ENCODE measurements around the gene HS3ST3A1.

HS3ST3A1 gene

DNA sequence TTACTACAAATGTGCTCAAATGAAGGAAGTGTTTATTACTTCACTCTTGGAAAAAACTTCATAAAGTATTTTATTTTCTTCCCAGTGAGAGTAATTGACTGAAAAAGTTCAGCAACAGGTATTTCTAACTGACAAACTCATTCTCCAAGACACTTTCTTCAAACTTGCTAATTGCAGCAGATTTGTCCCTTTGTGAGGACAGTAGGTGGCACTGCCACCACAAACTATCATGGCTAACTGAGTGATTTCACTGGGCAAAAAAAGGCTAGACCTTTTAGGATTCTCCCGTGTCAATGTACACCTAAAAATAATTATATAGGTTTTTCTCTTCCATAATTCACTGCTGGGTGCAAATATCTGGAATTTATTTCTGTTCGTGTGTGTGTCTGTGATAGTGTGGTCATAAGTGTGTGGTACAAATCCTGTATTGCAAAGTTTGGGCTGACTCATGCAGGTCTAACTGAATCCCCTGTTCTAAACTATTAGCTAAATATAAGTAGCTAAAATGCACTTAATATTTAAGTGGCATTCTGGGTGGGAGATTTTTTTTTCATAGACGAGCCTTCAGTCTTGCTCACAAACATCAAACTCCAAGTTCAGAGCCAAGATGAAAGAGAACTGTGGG, 3.9 kb downstream of the HS3ST3A1 start:
- H2AFZ ChIP-seq, result no peak overlapping the region
- H3K36me3 ChIP-seq (ENCODE audit: control insufficient read depth, insufficient read depth, low read length), result no peaks in the 10 kb centered on the region
- H3K27me3 ChIP-seq (ENCODE audit: control insufficient read depth, insufficient read depth, low read length), result peaks cover 10% of the 10 kb centered on the region
- H3K4me3 ChIP-seq (ENCODE audit: low read depth, low read length), result no peak overlapping the region
- no peaks in the 10 kb centered on the region for H3K79me2 ChIP-seq
- no peak overlapping the region for H3K4me2 ChIP-seq (ENCODE audit: low read length)
- no peaks in the 10 kb centered on the region for H3K9me3 ChIP-seq (ENCODE audit: control insufficient read depth, low read length)
- TF ChIP-seq, protein P1, sequence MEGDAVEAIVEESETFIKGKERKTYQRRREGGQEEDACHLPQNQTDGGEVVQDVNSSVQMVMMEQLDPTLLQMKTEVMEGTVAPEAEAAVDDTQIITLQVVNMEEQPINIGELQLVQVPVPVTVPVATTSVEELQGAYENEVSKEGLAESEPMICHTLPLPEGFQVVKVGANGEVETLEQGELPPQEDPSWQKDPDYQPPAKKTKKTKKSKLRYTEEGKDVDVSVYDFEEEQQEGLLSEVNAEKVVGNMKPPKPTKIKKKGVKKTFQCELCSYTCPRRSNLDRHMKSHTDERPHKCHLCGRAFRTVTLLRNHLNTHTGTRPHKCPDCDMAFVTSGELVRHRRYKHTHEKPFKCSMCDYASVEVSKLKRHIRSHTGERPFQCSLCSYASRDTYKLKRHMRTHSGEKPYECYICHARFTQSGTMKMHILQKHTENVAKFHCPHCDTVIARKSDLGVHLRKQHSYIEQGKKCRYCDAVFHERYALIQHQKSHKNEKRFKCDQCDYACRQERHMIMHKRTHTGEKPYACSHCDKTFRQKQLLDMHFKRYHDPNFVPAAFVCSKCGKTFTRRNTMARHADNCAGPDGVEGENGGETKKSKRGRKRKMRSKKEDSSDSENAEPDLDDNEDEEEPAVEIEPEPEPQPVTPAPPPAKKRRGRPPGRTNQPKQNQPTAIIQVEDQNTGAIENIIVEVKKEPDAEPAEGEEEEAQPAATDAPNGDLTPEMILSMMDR (IDR thresholded peaks at IDR 0.05), result peak; percentile 59
- no peak overlapping the region for H3K9ac ChIP-seq
- H3K27ac ChIP-seq, result no peak overlapping the region
- no peaks in the 10 kb centered on the region for H3K4me1 ChIP-seq

DNA sequence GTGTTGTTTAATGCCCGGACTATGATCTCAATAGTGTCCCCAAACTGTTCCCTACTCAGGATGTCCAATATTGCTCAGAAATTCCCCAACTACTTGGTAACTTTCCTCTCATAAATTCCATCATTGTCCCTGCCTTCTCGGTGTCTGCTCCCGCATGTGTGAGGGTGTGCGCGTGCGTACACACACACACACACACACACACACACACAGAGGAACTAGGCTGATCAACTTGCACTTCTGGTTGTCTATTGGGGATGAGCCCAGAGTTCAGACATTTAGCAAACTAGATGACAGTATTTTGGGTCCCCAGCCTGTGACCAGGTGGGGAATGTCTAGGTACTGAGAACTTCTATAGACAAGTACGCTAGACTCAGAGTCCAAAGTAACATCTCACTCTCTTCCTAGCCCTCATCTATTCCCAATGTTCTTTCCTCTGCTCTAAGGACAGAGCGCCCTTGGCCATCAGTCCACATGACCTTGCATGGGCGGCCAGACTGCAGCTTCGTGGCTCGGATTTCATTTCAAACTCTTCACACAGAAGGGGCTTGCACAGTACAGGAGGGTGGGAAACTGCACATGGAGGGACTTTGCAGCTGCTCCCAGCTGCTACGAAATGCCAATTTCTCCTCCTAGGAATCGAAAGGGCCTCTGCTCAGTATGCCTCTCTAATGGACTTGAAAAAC, 5.3 kb downstream of the HS3ST3A1 start:
- Histone ChIP-seq H3K4me3 (ENCODE audit: low read depth, low read length) (no peak overlapping the region), H3K4me1 (no peaks in the 10 kb centered on the region), H3K36me3 (ENCODE audit: control insufficient read depth, insufficient read depth, low read length) (no peaks in the 10 kb centered on the region), H2AFZ (no peak overlapping the region), H3K4me2 (ENCODE audit: low read length) (no peak overlapping the region), H3K79me2 (no peaks in the 10 kb centered on the region), H3K27ac (no peak overlapping the region), H3K9ac (no peak overlapping the region), H3K9me3 (ENCODE audit: control insufficient read depth, low read length) (no peaks in the 10 kb centered on the region), H3K27me3 (ENCODE audit: control insufficient read depth, insufficient read depth, low read length) (peaks cover 10% of the 10 kb centered on the region)
- TF ChIP-seq, protein P1 (IDR thresholded peaks at IDR 0.05), result no peak

DNA sequence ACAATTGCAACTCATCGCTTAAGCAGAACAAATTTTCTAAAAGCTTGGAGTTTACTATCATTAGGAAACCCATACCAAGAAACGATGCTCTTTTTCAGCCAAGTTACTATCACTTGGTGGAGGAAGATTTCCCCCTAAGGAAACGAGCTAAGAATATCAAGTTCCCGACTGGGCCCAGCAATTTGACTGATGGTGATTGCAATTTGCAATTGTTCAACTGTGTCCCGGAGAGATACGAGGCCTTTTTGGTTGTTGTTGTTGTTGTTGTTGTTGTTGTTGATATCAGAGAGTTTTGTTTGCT, 6.2 kb downstream of the HS3ST3A1 start:
- Histone ChIP-seq H3K9me3 (ENCODE audit: control insufficient read depth, low read length) (no peaks in the 10 kb centered on the region), H3K9ac (no peak overlapping the region), H3K4me1 (no peaks in the 10 kb centered on the region), H3K79me2 (no peaks in the 10 kb centered on the region), H3K36me3 (ENCODE audit: control insufficient read depth, insufficient read depth, low read length) (no peaks in the 10 kb centered on the region), H2AFZ (no peak overlapping the region), H3K4me3 (ENCODE audit: low read depth, low read length) (no peak overlapping the region), H3K27me3 (ENCODE audit: control insufficient read depth, insufficient read depth, low read length) (peaks cover 6% of the 10 kb centered on the region), H3K4me2 (ENCODE audit: low read length) (no peak overlapping the region), H3K27ac (no peak overlapping the region)
- TF ChIP-seq, protein P1 (IDR thresholded peaks at IDR 0.05), result no peak

DNA sequence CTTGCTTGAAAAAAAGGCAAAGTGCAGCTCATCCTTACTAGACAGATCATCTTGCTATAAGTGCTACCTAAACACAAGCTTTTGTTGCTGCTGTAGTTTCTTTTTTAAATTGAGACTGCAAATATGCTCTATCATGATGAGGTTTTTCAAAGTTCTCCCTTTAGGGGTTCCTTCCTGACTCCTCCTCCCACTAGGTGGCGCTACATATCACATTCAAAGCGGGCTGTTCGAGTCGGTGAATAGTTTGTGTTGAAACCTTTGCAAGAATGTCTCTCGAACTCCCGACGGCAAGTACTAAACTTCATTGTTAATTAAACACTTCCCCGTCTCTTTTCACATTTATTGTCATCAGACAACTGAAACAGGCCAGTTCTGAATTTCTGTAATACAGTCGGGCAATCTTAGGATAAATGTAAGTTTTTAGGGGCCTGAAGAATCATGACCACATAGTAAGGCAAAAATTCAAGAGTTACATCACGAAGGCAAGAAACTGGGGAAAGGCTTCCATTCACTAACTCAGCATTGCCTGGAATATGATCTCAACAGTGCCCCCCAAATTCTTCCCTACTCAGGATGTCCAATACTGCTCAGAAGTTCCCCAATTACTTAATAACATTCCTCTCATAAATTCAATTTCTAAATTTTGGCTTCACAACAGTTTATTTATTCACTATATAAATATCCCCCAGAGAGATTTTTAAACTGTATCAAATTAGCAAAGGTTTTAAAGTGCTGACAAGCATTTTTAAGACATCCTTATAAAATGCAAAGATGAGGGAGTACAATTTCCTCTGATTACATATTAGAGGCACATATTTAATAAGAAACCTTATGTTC, 6.7 kb downstream of the HS3ST3A1 start:
- TF ChIP-seq, protein P1 (IDR thresholded peaks at IDR 0.05), result peak; percentile 78
- no peaks in the 10 kb centered on the region for H3K9me3 ChIP-seq (ENCODE audit: control insufficient read depth, low read length)
- no peak overlapping the region for H3K4me2 ChIP-seq (ENCODE audit: low read length)
- peak overlapping the region; percentile 20 for H2AFZ ChIP-seq
- H3K27ac ChIP-seq, result no peak overlapping the region
- H3K36me3 ChIP-seq (ENCODE audit: control insufficient read depth, insufficient read depth, low read length), result no peaks in the 10 kb centered on the region
- H3K27me3 ChIP-seq (ENCODE audit: control insufficient read depth, insufficient read depth, low read length), result peaks cover 3% of the 10 kb centered on the region
- H3K4me1 ChIP-seq, result no peaks in the 10 kb centered on the region
- H3K79me2 ChIP-seq, result no peaks in the 10 kb centered on the region
- H3K9ac ChIP-seq, result no peak overlapping the region
- H3K4me3 ChIP-seq (ENCODE audit: low read depth, low read length), result no peak overlapping the region
